ENCODE measurements around the gene COPA.

The COPA gene

GRCh38 chr1:160362168-160362957, 19.3 kb upstream of the COPA start:
- no peak for DNase-seq

DNA sequence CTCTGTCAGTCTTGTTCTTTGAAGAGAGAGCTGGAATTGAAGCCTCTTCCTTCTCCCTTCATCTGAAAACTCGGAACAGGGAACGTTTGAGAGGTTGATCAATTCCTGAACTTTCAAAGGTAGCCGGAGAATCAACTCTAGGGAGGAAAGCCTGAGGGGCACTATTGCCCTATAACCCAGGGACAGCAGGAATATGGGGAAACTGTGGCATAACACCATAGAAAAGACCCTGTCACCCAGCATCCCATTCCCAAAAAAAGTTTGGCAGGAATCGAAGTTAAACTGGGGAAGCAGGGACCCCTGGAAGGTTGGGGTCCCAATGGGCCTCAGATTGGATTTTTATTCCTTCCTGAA, 18.7 kb upstream of the COPA start:
- DNase-seq, result no peak

- no peak for DNase-seq
Measured at GRCh38 chr1:160361199-160361598, 18.1 kb upstream of the COPA start.

- no peak for DNase-seq
Measured at GRCh38 chr1:160360227-160360695, 17.2 kb upstream of the COPA start.

GRCh38 chr1:160359559-160360226, 16.6 kb upstream of the COPA start:
- DNase-seq, result no peak

DNA sequence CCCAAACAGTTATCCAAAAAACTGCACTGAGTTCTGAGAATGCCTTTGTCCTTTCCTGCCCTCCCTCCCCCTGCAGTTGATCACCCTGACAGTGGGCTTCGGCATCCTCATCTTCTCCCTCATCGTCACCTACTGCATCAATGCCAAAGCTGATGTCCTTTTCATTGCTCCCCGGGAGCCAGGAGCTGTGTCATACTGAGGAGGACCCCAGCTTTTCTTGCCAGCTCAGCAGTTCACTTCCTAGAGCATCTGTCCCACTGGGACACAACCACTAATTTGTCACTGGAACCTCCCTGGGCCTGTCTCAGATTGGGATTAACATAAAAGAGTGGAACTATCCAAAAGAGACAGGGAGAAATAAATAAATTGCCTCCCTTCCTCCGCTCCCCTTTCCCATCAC, 15.0 kb upstream of the COPA start:
- no peak for DNase-seq

- no peak for DNase-seq
Measured at GRCh38 chr1:160357286-160358002, 14.4 kb upstream of the COPA start.

GRCh38 chr1:160354388-160354985, 11.4 kb upstream of the COPA start:
- peak; percentile 74 for DNase-seq

DNA sequence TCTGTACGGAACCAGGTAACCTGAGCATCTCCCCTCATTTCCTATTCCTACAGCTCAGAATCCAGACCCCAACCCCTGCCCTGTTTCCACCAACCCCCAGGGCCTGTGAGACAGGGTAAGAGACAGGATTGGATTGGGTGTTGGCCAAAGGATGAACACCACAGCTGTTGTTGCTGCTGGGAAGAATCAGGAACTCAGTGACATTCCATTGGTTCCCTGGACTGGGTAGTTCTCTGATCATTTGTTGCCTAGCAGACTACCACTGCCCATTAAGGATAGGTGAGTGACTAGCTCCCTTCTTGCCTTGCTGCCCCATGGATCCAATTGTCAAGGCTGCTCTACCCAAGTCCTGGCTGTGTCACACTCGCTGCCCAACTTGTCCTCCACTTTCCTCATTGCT, 10.2 kb upstream of the COPA start:
- no peak for DNase-seq

DNA sequence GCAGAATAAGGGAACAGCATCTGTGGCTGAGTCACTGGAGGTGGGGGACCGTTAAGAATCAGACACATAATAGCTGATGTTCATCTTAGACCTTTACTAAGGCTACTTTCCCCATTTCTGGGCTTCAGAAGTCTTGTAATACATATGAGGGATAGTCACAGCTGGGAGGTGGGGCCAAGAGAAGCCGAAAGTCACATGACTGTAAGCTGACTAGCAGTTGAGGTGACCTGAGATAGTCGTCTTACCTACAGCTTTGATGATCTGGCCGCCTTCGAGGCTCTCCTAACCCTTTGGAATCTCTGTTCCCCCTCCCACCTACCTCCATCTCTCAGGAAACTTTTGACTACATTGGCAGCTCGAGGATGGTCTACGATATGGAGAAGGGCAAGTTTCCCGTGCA, 9.5 kb upstream of the COPA start:
- no peak for DNase-seq

DNA sequence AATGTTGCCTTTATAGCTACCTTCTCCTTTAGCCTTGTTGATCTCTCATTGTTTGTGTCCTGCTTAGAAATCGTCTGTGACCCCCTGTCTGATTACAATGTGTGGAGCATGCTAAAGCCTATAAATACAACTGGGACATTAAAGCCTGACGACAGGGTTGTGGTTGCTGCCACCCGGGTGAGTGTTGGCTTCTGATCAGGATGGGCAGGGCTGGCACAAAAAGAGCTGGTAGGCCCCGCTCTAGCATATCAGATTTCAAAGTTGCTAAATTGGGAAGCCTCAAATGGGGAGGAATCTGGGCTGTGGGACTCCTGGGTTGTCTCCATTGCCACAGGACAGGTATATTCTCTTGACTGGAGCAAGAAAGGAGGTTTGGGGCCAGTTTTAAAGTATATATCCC, 8.6 kb upstream of the COPA start:
- no peak for DNase-seq

DNA sequence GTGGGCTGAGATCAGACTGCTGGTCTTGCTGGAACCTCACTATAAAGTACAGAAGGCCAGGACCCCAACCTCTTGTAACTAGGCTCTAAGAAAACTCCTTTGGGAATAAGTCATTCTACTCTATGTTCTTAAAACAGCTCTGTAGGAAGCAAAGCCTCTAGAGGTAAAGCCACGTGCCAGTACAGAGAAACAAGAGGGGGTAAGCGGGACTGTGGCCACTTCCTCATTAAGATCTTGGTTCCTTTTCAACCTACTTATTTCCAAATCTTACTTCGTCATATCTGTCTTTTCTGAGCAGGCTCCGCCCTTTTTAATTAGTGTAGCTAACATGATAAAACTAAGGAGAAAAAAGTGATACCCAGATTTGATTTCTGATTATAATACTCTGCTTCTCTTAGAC, 3.9 kb upstream of the COPA start:
- peak; percentile 84 for DNase-seq

DNA sequence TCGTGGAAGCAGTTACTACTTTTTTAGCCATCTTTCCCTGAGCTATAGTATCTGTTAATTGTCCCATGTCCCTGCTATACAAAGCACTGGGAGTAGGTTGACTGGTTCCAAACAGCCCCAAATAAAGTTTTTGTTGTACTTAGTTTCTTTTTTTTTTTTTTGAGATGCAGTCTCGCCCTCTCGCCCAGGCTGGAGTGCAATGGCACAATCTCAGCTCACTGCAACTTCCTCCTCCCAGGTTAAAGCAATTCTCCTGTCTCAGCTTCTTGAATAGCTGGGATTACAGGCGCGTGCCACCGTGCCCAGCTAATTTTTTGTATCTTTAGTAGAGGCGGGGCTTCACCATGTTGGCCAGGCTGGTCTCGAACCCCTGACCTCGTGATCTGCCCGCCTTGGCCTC, 3.4 kb upstream of the COPA start:
- no peak for DNase-seq

DNA sequence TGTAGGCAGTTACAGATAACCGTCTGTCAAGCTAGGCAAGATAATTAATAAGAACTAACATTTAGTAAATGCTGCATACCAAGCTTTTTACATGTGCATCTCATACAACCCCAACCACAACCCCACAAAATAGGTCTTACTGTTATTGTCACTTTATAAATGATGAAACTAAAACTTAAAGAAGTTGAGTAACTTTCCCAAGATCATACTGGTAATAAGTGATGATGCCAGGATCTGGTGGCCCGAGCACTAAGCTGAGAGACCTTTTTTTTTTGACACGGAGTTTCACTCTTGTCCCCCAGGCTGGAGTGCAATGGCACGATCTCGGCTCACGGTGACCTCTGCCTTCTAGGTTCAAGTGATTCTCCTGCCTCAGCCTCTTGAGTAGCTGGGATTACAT, 1.9 kb upstream of the COPA start:
- no peak for DNase-seq

DNA sequence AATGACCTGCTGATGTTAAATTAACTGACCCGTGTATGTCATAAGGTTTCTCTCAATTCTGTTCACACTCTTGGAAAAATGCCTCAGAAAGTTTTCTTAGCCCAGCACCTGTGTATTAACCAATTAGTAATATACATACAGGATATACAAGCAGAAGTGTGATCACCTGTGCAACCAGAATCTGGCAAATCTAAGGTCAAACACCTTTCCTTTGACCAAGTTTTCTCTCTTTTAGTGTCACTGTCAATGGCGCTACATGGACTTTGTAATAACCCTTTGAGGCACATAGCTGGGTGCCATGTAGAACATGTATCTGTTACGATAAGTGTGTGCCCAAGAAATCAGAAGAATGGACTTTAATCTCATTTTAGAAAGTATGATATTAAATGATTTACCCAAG, 1.2 kb upstream of the COPA start:
- no peak for DNase-seq

DNA sequence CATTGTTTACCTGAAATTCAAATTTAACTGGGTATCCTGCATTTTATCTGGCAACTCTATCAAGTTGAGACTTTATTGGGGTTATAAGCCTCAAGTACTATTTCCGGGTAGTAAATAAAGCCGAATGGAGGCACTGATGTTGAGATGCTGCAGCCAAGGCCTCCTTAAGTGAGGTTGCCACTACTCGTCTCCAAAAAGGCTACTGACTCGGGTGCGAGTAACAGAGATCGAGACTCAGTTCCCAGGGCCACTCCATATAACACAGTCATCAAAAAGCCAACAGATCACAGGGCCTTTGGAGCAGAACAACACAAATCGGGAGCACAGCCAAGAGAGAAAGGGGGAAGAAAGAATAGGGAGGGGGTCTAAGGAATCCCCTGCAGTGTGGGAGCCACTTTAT, 524 bp downstream of the COPA start:
- peak; percentile 37 for DNase-seq

GRCh38 chr1:160340866-160341265, 2.2 kb downstream of the COPA start:
- DNase-seq, result no peak

DNA sequence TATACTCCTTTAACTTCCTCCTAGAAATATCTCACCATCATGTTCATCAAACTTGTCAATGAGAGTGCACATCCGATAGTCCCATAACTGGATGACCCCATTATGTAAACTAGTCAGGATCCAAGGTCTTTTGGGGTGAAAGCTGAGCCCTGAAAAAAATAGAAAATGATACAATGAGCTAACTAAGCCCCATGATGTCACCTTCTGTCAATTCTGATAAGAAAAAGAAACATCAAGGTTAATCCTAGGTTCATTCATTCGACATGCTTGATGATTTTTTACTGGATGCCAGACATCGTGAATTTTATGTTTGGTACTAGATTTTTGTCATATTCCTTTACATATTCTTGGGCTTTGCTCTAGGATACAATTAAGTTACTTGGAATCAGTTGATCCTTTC, 2.9 kb downstream of the COPA start:
- DNase-seq, result no peak

DNA sequence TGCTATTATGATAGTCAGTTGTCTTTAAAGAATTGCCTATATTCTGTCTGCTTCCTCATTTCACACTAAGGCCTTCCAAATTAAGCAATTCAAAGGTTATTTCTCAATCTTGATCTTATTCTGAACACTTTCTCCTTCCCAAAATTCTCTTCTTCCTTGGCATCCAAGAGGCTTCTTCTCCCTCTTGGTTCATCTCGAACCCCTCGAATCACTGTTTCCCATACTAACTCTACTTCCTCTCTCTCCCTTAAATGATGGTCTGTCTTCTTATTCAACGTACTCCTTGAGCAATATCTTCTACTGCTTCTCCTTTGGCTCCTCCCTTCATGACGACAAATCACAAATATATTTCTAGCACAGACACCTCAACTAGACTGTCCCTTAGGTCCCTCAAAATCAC, 4.5 kb downstream of the COPA start:
- peak; percentile 25 for DNase-seq

DNA sequence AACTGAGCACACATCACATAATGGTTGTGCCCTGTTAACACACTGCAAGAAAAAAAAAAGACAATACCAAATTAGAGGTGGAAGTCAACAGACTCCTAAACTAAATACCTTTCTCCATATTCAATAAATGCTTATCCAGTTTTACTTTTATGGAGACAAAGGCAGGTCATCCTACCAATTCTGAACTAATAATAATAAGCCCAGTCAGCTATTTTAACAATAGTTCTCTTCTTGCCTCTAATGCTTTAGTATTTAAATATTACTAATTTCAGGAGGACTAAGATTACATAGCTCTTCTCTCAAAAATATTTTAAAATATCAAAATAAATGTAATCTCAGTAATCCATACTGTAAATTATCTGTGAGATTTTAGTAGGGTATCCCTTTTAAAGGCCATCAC, 10.5 kb downstream of the COPA start:
- DNase-seq, result no peak

- DNase-seq, result peak; percentile 22
Measured at GRCh38 chr1:160330119-160330518, 12.9 kb downstream of the COPA start.

- DNase-seq, result no peak
Measured at GRCh38 chr1:160328184-160328583, 14.9 kb downstream of the COPA start.

- DNase-seq, result peak; percentile 69
Measured at GRCh38 chr1:160326418-160326817, 16.6 kb downstream of the COPA start.

GRCh38 chr1:160325252-160325651, 17.8 kb downstream of the COPA start:
- DNase-seq, result no peak
